ENCODE measurements around the gene CDH2. TPM values are rescaled to one million over a fixed set of nuclear protein-coding genes. Genes with fewer than 3 reads are reported as not detected.

Gene CDH2
- total and polyA plus RNA-seq, 4 donors: 14.2 to 49.5 (median 26.4) TPM

DNA sequence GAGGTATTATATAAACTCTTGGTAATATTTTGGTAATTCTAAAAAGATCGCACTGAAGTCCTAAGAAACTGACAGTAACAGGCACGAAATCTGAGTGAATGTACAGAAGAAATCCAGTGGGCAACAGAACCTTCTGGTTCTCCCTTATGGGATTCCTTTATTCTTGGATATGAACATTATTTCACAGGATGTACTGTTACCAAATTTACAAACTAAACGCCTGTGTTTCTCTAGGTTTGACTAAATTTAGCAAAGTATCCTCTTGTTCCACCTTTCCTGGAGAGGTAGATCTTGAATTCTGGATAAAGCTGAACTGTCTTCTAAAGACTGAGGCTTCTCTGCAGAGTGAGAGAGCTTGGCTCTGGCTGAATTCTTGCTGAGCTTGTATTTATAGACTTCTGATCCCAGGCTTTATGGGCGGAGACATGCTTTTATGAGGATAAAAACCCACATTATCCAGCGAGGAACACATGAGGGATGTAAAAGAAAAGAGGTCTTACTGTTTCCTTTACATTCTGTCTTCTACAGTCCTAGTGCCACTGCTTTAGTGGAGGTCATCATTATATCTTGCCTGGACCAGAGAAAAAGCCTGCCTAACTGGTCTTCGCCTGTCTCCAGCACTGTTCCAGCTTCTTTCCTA, 220.8 kb downstream of the CDH2 start:
- no peaks in the 10 kb centered on the region for H3K27me3 ChIP-seq (ENCODE audit: control insufficient read depth in 4 of 4, insufficient read depth in 4 of 4, low read length in 3 of 4)
- H3K36me3 ChIP-seq (ENCODE audit: control insufficient read depth in 4 of 4, insufficient read depth in 3 of 4, low read depth in 1 of 4, low read length in 3 of 4): peaks cover 0 to 15% (median 14%) of the 10 kb centered on the region in 4 donors
- H3K27ac ChIP-seq (ENCODE audit: low read depth in 1 of 2, low read length in 2 of 2): no peak overlapping the region
- no peaks in the 10 kb centered on the region for H3K4me1 ChIP-seq (ENCODE audit: control insufficient read depth in 4 of 4, insufficient read depth in 4 of 4, low read length in 3 of 4)
- H3K9me3 ChIP-seq (ENCODE audit: control insufficient read depth in 4 of 4, low read length in 3 of 4): no peaks in the 10 kb centered on the region
- TF ChIP-seq YY1 (IDR thresholded peaks at IDR 0.05): no peak
- TF ChIP-seq NR2F2 (IDR thresholded peaks at IDR 0.05): no peak
- TF ChIP-seq, protein P1, sequence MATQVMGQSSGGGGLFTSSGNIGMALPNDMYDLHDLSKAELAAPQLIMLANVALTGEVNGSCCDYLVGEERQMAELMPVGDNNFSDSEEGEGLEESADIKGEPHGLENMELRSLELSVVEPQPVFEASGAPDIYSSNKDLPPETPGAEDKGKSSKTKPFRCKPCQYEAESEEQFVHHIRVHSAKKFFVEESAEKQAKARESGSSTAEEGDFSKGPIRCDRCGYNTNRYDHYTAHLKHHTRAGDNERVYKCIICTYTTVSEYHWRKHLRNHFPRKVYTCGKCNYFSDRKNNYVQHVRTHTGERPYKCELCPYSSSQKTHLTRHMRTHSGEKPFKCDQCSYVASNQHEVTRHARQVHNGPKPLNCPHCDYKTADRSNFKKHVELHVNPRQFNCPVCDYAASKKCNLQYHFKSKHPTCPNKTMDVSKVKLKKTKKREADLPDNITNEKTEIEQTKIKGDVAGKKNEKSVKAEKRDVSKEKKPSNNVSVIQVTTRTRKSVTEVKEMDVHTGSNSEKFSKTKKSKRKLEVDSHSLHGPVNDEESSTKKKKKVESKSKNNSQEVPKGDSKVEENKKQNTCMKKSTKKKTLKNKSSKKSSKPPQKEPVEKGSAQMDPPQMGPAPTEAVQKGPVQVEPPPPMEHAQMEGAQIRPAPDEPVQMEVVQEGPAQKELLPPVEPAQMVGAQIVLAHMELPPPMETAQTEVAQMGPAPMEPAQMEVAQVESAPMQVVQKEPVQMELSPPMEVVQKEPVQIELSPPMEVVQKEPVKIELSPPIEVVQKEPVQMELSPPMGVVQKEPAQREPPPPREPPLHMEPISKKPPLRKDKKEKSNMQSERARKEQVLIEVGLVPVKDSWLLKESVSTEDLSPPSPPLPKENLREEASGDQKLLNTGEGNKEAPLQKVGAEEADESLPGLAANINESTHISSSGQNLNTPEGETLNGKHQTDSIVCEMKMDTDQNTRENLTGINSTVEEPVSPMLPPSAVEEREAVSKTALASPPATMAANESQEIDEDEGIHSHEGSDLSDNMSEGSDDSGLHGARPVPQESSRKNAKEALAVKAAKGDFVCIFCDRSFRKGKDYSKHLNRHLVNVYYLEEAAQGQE (IDR thresholded peaks at IDR 0.05): no peak
- TF ChIP-seq TAF1 (conservative IDR thresholded peaks at IDR 0.05): no peak
- TF ChIP-seq, protein P2, sequence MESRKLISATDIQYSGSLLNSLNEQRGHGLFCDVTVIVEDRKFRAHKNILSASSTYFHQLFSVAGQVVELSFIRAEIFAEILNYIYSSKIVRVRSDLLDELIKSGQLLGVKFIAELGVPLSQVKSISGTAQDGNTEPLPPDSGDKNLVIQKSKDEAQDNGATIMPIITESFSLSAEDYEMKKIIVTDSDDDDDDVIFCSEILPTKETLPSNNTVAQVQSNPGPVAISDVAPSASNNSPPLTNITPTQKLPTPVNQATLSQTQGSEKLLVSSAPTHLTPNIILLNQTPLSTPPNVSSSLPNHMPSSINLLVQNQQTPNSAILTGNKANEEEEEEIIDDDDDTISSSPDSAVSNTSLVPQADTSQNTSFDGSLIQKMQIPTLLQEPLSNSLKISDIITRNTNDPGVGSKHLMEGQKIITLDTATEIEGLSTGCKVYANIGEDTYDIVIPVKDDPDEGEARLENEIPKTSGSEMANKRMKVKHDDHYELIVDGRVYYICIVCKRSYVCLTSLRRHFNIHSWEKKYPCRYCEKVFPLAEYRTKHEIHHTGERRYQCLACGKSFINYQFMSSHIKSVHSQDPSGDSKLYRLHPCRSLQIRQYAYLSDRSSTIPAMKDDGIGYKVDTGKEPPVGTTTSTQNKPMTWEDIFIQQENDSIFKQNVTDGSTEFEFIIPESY (IDR thresholded peaks at IDR 0.05): no peak
- no peak for TF ChIP-seq EGR1 (IDR thresholded peaks at IDR 0.05; ENCODE audit: low read depth in 2 of 2)
- 91% methylated on average over 6 of the region's 6 CpGs for WGBS
- H3K9ac ChIP-seq (ENCODE audit: low read depth in 1 of 2, low read length in 2 of 2): no peak overlapping the region
- H3K4me3 ChIP-seq (ENCODE audit: low read depth in 1 of 3, low read length in 3 of 3): no peak overlapping the region
- DNase-seq (ENCODE audit: low spot score): no peak

DNA sequence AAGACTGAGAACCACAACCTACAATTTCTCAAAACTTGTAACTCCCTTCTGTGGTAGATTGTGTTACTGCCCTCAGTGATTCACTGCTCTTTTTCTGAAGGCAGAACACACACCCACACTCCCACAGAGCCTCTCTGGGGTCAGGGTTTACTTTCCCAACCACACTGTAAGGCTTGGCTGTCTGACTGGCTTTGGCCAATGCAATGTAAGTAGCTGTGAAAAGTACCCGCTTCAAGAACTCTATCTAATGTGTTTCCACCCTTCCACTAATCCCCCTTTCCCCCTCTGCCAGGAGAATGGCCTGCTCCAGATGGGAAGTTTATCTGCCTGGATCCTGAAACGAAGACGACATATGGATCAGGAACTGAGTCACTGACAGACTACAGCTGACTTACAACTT, 222.7 kb downstream of the CDH2 start:
- Histone ChIP-seq H3K4me3 (ENCODE audit: low read depth in 1 of 3, low read length in 3 of 3) (no peak overlapping the region), H3K36me3 (ENCODE audit: control insufficient read depth in 4 of 4, insufficient read depth in 3 of 4, low read depth in 1 of 4, low read length in 3 of 4) (peaks cover 0 to 16% (median 8%) of the 10 kb centered on the region in 4 donors), H3K4me1 (ENCODE audit: control insufficient read depth in 4 of 4, insufficient read depth in 4 of 4, low read length in 3 of 4) (no peaks in the 10 kb centered on the region), H3K9ac (ENCODE audit: low read depth in 1 of 2, low read length in 2 of 2) (no peak overlapping the region), H3K27ac (ENCODE audit: low read depth in 1 of 2, low read length in 2 of 2) (no peak overlapping the region), H3K9me3 (ENCODE audit: control insufficient read depth in 4 of 4, low read length in 3 of 4) (no peaks in the 10 kb centered on the region), H3K27me3 (ENCODE audit: control insufficient read depth in 4 of 4, insufficient read depth in 4 of 4, low read length in 3 of 4) (no peaks in the 10 kb centered on the region)
- WGBS: 90% methylated on average over 3 of the region's 3 CpGs
- TF ChIP-seq NR2F2 (IDR thresholded peaks at IDR 0.05): no peak
- TF ChIP-seq, protein P2 (IDR thresholded peaks at IDR 0.05): no peak
- TF ChIP-seq, protein P1 (IDR thresholded peaks at IDR 0.05): no peak
- no peak for TF ChIP-seq HNF4A (conservative IDR thresholded peaks at IDR 0.05)
- TF ChIP-seq FOXA1 (IDR thresholded peaks at IDR 0.05): no peak
- TF ChIP-seq, protein P3, sequence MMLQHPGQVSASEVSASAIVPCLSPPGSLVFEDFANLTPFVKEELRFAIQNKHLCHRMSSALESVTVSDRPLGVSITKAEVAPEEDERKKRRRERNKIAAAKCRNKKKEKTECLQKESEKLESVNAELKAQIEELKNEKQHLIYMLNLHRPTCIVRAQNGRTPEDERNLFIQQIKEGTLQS (IDR thresholded peaks at IDR 0.05): no peak
- TF ChIP-seq, protein P4, sequence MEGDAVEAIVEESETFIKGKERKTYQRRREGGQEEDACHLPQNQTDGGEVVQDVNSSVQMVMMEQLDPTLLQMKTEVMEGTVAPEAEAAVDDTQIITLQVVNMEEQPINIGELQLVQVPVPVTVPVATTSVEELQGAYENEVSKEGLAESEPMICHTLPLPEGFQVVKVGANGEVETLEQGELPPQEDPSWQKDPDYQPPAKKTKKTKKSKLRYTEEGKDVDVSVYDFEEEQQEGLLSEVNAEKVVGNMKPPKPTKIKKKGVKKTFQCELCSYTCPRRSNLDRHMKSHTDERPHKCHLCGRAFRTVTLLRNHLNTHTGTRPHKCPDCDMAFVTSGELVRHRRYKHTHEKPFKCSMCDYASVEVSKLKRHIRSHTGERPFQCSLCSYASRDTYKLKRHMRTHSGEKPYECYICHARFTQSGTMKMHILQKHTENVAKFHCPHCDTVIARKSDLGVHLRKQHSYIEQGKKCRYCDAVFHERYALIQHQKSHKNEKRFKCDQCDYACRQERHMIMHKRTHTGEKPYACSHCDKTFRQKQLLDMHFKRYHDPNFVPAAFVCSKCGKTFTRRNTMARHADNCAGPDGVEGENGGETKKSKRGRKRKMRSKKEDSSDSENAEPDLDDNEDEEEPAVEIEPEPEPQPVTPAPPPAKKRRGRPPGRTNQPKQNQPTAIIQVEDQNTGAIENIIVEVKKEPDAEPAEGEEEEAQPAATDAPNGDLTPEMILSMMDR (IDR thresholded peaks at IDR 0.05; ENCODE audit: low read depth, low read length, missing input control): no peak
- no peak for TF ChIP-seq FOXA2 (IDR thresholded peaks at IDR 0.05)
- TF ChIP-seq RXRA (IDR thresholded peaks at IDR 0.05): no peak
- no peak for TF ChIP-seq HNF4G (IDR thresholded peaks at IDR 0.05)
- TF ChIP-seq GABPA (IDR thresholded peaks at IDR 0.05 in 1 of 2, conservative IDR thresholded peaks at IDR 0.05 in 1 of 2): no peak
- no peak for TF ChIP-seq EGR1 (IDR thresholded peaks at IDR 0.05; ENCODE audit: low read depth in 2 of 2)
- no peak for TF ChIP-seq SP1 (IDR thresholded peaks at IDR 0.05)
- no peak for TF ChIP-seq TAF1 (conservative IDR thresholded peaks at IDR 0.05)
- DNase-seq (ENCODE audit: low spot score): no peak
